Activated CD4-positive, CD25-positive, alpha-beta regulatory T cell treated with anti-CD3 and anti-CD28 coated beads, Interleukin-2, amount 50 U/mL, for 72 hours (primary cell): ENCODE results near the gene LSR.
A peak's percentile ranks its signal among the peaks of the same experiment; 100 is the strongest.

Experiments
- DNase-seq: peaks from one replicate; pipeline ENCODE4 v3.0.0; 2021

Gene LSR, protein sequence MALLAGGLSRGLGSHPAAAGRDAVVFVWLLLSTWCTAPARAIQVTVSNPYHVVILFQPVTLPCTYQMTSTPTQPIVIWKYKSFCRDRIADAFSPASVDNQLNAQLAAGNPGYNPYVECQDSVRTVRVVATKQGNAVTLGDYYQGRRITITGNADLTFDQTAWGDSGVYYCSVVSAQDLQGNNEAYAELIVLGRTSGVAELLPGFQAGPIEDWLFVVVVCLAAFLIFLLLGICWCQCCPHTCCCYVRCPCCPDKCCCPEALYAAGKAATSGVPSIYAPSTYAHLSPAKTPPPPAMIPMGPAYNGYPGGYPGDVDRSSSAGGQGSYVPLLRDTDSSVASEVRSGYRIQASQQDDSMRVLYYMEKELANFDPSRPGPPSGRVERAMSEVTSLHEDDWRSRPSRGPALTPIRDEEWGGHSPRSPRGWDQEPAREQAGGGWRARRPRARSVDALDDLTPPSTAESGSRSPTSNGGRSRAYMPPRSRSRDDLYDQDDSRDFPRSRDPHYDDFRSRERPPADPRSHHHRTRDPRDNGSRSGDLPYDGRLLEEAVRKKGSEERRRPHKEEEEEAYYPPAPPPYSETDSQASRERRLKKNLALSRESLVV

DNA sequence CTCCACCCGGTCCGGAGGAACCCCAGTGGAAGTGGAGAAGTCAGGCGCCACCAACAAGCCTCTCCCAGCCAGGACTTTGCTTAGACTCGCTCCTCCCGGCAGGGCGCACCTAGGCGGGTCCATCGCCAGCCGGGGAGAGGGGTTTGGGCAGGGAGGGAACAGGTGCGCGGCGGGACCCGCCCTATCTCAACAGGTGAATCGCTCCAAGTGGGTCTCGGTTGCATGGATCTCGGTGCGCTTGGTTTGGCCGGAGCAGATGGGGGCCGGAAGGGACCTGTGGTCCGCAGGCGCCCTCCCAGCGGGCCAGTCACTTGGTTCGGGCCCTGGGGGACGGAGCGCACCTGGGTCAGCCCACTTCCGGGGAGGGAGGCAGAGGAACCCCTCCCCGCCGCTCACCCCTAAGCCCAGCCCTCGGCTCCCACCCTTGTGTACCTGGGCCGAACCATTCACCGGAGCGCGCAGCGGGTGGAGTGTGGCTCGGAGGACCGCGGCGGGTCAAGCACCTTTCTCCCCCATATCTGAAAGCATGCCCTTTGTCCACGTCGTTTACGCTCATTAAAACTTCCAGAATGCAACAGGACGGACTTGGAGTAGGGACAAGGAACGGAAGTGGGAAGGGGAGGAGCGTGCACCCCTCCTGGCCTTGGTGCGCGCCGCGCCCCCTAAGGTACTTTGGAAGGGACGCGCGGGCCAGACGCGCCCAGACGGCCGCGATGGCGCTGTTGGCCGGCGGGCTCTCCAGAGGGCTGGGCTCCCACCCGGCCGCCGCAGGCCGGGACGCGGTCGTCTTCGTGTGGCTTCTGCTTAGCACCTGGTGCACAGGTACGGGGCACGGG lies at the start of gene LSR:
TSS of gene LSR (plus strand) at position 693 of the 836 bp plus-strand sequence. CDS start at position 714, 21 bp downstream.
- peak; percentile 77 for DNase-seq

DNA sequence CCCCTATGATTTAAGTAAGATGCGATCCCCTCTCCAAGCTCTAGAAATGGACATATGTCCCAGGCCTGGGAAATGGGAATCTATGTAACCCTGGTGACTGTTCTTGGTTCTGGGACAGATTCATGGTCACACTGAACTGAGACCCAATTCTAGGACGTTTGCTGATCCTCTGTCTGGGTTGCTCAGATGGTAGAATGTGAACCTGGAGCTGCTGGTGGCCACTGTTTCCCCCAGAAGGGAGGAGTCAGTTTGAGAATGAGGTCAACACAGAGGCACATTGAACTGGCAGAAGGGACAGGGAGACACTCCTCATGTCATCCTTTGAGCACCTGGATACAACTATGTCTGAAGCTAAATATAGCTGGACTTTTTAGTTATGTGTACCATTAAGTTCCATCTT lies 49.3 kb upstream of the LSR start:
- DNase-seq, result no peak

DNA sequence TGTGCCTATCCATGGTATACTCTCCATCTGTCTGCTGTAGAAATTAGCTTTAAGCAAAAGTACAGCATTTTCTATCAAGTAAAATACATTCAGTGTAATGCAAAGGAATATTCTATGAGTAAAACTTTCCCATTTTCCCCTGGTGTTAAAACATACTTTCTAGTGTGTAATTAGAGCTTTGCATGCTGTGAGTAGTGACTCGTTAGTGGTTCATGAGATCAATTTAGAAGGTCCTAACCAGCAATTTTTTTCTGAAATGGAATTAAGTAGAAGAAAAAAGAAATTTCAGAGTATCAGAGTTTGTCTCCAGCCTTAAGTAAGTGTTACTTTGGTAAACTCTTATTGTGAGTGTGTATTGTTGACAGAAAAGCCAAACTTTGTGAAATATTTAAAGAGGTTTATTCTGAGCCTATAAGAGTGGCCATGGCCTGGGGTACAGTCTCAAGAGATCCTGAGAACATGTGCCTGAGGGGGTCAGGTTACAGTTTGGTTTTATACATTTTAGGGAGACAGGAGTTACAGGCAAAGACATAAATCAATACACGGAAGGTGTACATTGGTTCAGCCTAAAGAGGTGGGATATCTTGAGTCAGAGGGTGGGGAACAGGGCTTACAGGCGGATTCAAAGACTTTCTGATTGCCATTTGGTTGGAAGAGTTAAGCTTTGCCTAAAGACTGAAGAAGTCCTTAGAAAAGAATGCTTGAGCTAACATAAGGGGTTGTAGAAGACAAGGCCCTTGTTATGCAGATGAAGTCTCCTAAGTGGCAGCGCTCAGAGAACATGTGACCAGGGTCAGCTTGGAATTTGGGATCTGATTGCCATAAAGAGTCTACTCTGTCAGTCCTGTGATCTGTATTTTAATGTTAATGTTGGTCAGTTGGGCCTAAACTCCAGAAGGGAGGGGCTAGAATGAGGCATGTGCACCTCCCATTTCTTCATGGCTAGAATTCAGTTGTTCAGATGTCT lies 45.8 kb upstream of the LSR start:
- DNase-seq, result no peak

DNA sequence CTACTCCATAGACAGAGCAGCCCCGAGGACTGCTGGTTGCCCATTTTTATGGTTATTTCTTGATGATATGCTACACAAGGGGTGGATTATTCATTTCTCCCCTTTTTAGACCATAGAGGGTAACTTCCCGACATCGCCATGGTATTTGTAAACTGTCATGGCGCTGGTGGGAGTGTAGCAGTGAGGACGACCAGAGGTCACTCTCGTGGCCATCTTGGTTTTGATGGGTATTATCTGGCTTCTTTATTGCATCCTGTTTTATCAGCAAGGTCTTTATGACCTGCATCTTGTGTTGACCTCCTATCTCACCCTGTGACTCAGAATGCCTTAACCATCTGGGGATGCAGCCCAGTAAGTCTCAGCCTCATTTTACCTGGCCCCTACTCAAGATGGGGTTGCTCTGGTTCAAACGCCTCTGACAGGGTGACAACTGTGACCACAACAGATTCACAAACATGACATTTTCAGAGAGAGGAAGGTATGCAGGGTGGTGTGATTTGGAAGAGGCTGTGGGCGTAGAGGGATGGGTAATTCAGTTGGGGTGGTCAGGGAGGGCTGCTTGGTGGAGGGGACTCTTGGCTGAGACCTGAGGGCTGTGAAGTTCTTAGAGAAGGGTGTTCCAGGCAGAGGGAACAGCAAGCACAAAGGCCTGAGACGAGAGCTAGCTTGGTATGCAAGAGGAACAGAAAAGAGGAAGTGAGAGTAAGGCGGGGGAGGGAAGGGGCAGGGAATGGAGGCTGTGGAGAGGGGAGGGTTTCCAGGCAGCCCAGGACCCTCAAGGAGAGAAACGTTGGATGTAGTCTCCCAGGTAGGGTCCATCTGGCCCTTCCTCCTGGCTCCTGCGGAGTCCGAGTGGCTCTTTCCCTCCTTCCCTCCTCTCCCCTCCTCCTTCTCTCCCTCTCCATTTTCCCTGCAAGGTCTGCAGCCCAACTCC lies 43.7 kb upstream of the LSR start:
- DNase-seq, result no peak

DNA sequence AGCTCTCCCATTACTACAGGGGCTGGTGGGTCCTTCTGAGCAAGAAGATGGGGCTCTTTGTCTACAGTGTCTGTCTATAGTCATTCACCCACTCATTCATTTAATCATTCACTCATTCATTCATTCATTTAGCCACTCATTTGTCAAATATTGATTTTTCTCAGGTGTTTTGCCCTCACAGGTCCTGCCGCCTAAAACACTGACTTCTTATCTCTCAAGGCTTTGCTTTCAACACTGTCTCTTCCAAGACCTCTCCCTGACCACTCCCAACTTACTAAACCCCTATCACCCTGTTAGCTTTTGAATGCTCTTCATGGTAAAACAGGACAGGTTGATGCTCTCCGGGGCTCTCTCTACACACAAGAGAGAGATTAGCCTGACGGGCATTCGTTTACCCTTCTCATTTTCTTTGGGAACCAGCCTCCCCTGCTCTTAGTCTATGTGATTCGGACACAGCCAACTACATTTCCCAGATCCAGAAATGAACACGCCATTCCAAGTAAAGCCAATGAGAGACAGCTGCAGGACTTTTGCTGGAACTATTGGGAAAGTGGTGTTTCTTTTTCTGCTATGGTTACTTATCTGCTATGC lies 43.0 kb upstream of the LSR start:
- no peak for DNase-seq

DNA sequence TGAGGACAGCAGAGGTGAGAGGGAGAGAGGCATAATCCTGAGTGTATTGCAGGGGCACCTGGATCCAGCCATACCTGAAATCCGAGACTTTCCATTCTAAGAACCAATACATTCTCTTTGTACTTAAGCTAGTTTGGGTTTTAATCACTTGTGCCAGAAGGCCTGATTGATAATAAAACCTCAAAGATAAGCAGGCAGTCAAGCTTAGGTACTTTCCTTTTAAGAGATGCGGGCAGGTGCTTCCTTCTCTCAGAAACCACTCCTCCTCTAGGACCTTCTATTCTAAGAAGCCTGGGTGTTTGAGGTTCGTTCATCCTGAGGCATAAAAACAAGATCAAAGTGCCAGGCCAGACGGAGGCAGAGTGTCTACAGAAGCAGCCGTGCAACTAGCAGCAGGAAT lies 42.4 kb upstream of the LSR start:
- DNase-seq, result no peak

DNA sequence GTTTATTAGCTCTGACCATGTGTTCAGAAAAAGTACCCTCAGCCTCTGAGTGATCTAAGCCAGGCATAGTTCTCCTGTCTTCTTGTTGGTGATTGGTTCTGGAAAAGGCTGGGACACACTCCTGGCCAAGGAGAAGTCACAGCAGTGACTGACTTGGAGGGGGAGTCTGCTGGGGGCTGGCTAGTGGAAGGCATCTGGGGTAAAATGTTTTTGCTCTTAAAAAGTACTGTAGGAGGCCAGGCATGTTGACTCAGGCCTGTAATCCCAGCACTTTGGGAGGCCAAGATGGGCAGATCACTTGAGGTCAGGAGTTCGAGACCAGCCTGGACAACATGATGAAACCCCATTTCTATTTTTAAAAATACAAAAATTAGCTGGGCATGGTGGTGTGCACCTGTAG lies 41.9 kb upstream of the LSR start:
- no peak for DNase-seq

DNA sequence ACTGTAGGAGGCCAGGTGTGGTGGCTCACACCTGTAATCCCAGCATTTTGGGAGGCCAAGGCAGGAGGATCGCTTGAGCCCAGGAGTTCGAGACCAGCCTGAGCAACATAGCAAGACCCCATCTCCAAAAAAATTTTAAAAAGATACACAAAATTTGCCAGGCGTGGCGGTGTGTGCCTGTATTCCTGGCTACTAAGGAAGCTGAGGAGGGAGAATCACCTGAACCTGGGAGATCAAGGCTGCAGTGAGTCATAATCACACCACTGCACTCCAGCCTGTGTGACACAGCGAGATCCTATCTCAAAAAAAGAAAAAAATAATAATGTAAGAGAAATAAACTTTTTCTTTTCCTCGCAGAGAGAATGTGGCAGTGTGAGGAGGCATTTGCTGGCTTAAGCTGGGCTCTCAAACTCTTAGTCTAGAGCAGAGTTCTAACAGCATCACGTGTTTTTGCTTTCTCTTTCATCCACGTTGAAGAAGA lies 41.4 kb upstream of the LSR start:
- DNase-seq, result no peak

DNA sequence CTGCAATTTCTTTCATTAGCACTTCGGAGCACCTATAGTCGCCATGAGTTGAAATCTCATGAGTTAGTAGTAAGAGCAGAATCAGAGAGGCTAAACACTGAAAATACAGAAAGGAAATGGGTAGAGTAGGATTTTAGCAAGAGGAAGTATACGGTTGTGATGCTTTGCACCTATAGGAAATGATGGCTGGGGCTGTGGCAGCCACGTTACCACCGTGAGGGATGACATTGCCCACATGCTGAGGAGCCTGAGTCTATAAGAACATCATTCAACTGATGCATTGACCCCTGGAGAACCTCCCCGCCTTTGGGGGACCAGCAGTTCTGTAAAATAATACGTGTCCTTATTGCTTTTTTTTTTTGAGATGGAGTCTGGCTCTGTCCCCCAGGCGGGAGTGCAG lies 40.7 kb upstream of the LSR start:
- DNase-seq, result no peak

DNA sequence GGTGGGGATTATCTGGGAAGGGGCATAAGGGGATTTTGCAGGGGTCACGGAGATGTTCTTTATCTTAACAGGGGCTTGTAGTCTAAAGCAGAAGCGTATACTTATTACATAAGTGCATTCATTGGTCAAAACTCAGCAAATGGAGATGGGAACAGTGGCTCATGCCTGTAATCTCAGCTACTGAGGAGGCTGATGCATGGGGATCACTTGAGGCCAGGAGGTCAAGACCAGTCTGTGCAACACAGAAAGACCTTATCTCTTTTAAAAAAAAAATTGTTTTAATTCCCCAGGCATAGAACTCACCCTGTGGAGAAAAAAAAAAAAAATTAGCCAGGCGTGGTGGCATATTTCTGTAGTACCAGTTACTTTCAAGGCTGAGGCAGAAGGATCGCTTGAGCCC lies 39.2 kb upstream of the LSR start:
- DNase-seq, result no peak

DNA sequence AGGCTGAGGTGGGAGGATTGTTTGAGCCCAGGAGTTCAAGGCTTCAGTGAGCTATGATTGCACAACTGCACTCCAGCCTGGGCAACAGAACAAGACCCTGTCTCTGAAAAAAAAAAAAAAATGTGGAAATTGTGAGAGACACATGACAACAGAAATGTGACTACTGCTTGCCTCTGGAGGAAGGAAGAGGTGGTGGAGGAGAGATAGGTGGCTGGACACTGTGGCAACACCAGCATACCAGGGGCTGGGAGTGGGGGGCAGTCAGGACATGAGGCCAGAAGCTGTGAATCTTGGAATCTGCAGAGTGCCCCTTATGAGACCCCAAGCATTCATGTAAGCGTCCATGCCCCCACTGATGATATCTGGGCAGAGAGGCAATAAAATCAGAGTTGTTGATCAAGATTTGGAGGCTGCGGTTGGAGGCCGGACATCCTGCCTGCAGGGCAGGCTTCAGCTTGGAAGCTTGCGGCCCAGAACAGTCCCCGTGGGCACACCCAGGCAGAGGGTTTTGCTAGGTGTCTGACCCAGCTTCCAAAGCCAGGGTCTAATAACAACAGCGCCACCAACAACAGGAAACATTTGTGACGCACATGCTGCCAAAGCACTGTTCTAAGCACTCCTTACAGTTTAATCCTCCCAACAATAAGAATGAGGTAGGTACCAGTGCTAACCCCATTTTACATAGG lies 37.1 kb upstream of the LSR start:
- DNase-seq, result peak; percentile 61

DNA sequence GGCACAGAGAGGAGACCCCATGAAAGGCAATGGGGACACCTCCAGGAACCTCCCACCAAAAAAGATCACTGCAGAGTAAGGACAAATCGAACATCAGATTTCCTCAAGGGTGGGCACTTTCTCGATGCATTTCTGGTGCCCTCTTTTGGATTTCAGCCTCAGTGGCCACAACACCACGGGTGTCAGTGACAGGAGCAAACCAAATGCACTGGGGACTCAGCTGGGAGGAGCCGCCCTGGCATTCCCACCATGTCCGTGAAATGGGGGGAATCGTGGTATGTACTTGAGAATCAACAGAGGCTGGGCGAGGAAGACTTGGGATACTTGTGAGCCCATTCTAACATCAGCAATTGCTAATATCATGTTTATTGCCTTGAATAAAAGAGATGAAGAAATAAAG lies 36.6 kb upstream of the LSR start:
- no peak for DNase-seq

DNA sequence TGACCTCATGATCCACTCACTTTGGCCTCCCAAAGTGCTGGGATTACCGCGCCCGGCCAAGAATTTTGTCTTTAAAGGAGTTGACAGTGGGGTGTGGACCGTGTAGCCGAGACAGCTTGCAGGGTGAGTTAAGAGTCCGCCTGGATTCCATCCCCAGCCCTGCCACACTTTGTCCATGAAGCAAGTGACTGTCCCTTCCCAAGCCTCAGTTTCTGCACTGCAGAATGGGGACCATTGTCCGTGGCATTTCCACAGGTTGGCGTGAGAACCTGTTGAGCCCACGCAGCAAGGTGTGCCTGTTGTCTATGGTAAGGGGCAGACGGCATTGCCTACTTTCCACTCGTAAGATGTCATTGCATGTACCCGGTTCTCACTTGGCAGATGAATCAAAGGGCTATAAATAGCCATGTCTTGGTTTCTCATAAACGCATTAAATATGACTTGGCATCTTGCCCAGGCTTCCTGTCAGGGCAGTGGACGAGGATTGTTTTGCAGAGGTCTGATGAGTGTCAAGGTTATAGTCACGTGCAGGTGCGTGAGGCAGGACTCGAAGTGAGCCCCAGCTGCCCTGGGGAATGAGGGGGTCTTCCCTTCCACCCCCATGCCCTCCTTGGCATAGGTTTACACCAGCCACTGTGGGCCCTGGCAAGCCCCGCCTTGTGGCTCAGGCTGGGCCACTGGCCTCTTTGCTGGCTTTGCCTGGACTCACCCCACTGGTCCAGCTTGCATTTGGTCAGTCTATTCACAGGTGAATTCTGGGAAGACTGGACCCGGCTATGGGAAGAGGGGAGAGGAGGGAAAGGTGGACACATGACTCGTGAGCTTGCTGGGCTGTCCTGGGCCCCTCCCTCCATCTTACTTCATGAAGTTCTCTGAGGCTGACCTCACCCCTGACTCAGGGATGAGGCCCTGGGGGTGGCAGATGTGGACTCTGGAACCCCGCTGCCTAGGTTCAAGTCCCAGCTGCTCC lies 34.9 kb upstream of the LSR start:
- DNase-seq, result peak; percentile 69

DNA sequence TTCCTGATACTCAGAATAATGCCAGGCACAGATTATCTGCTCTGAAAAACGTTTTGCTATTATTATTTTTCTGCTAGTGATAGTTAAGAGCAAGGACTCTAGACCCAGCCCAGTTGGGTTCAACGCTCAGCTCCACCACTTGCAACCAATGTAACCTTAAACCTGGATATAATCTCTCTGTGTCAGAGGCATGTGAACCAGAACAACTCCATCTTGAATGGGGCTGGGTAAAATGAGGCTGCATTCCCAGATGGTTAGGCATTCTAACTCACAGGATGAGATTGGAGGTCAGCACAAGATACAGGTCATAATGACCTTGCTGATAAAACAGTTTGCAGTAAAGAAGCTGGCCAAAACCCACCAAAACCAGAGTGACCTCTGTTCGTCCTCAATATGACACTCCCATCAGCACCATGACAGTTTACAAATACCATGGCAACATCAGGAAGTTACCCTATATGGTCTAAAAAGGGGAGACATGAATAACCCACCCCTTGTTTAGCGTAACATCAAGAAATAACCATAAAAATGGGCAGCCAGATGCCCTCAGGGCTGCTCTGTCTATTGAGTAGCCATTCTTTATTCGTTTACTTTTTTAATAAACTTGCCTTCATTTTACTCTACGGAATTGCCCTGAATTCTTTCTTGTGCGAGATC lies 33.9 kb upstream of the LSR start:
- no peak for DNase-seq

DNA sequence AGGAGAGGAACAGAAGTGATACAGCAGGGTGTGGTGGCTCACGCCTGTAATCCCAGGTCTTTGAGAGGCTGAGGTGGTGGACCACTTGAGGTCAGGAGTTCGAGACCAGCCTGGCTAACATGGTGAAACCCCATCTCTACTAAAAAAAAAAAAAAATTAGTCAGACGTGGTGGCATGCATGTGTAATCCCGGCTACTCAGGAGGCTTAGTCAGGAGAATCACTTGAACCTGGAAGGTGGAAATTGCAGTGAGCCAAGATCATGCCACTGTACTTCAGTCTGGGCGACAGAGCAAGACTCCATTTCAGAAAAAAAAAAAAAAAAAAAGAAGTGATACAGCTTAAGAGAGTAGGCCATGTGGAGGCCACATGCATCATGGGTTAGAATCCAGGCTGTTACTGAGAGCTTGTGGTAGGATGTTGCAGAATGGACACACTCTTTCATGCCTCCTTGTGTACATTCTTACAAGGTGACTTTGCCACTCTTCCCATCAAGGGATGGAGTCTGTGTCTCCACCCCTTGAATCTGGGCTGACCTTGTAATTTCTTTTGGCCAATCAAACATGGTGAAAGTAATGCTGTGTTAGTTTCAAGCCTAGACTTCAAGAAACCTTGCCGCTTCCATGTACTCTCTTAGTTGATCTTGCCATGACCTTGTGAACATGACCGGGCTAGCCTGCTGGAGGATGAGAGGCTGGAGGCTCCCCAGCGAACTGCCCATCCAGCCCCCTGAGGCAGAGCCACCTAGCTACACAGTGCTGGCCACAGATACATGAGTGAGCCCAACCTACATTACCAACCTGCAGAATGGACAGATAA lies 32.6 kb upstream of the LSR start:
- no peak for DNase-seq

DNA sequence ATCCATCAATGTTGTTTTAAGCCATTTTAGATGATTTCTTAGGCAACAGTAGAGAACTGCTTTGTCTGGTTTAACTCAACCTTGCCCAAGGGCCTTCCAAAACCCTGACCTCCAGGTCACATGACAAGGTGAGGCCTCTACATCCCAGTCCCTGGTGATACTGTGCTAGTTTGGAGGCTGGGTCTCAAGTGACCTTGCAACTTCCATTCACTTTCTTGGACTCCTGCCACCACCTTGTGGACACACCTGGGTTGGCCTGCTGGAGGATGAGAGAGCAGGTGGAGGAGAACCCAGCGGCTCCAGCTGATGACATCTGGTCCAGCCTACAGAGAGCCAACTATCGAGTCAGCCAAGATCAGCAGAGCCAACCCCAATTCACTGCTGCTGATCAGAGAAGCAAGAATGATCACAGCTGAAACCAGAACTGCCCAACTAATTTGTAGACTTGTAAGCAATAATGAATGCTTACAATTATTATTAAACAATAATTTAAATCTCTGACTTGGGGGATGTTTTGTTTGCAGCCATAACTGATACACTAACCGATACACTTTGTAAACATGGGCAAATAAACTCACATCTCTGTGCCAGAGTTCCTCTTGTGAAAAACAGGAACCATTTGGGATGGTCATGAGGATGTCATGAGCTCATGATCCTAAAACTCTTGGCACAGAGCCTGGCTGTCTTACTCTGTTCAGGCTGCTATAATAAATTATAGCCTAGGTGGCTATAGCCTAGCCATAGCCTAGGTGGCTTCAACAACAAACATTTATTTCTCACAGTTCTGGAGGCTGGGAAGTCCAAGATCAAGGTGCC lies 31.8 kb upstream of the LSR start:
- DNase-seq, result no peak

DNA sequence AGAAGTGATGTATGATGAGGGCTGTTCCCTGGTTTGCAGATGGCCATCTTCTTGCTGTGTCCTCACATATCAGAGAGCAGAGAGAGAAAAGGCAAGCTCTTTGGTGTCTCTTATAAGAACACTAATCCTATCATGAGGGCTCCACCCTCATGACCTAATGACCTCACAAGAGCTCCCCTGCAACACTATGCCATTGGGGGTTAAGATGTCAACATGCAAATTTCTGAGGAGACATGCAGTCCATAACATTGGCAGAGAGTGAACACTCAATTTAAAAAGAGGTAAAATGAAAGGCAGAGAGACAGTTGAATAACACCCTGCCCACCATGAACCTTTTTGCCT lies 31.2 kb upstream of the LSR start:
- DNase-seq, result no peak
